Stimulated activated naive CD8-positive, alpha-beta T cell treated with anti-CD3 and anti-CD28 coated beads, Interleukin-15, amount 100 ng/mL, for 72 hours (primary cell): ENCODE results near the gene SLC45A2.
"Not testable (repeated sequence)": the region's sequence is repeated elsewhere in the genome, so short reads cannot be mapped to it uniquely, and the experiment has no call there.

ENCODE experiments used
- ATAC-seq: fragments of 150-1000 bp; cut with Tn5 transposase; 2 replicates; pipeline ENCODE4 v1.10.0; 2021; ENCODE audit warnings: mild to moderate bottlenecking, moderate library complexity
- DNase-seq, 2 donors: peaks; one replicate each; pipeline ENCODE4 v3.0.0; 2021 to 2022
- H3K27ac Mint-ChIP-seq, 2 donors: one replicate each; pipeline ENCODE4 v1.8.0; 2022; ENCODE audit warnings: mild to moderate bottlenecking in 2 of 2, mixed read lengths in 2 of 2, moderate library complexity in 2 of 2
- H3K27me3 Mint-ChIP-seq: one replicate; pipeline ENCODE4 v1.8.0; 2022; ENCODE audit warnings: mixed read lengths
- H3K4me1 Mint-ChIP-seq: one replicate; pipeline ENCODE4 v1.8.0; 2022; ENCODE audit warnings: mild to moderate bottlenecking, mixed read lengths
- H3K4me3 Mint-ChIP-seq, 2 donors: one replicate each; pipeline ENCODE4 v1.8.0; 2022; ENCODE audit warnings: mild to moderate bottlenecking in 2 of 2, mixed read lengths in 2 of 2, moderate library complexity in 1 of 2
- H3K9me3 Mint-ChIP-seq, 2 donors: one replicate each; pipeline ENCODE4 v1.8.0; 2022; ENCODE audit warnings: mixed read lengths in 2 of 2

SLC45A2 gene

GRCh38 chr5:34012791-34013190 is 28.3 kb upstream of the SLC45A2 start:
- peaks cover 7 to 10% of the 10 kb centered on the region in 2 donors for H3K9me3 Mint-ChIP-seq
- H3K27me3 Mint-ChIP-seq: no peaks in the 10 kb centered on the region
- DNase-seq: no peak
- no peak overlapping the region for H3K4me3 Mint-ChIP-seq
- no peak overlapping the region for H3K27ac Mint-ChIP-seq
- no peak for ATAC-seq
- peaks cover 31% of the 10 kb centered on the region for H3K4me1 Mint-ChIP-seq

GRCh38 chr5:34011536-34011935 is 27.0 kb upstream of the SLC45A2 start:
- H3K27me3 Mint-ChIP-seq: no peaks in the 10 kb centered on the region
- peaks cover 38% of the 10 kb centered on the region for H3K4me1 Mint-ChIP-seq
- ATAC-seq (no peak), DNase-seq (no peak)
- H3K4me3 Mint-ChIP-seq: no peak overlapping the region
- peaks cover 7 to 10% of the 10 kb centered on the region in 2 donors for H3K9me3 Mint-ChIP-seq
- no peak overlapping the region for H3K27ac Mint-ChIP-seq

- H3K27me3 Mint-ChIP-seq, H3K27ac Mint-ChIP-seq: not testable (repeated sequence)
Observed at GRCh38 chr5:34010146-34010545, 25.7 kb upstream of the SLC45A2 start.

GRCh38 chr5:34009610-34010009 is 25.1 kb upstream of the SLC45A2 start:
- ATAC-seq (no peak), DNase-seq (no peak)
- H3K4me3 Mint-ChIP-seq: no peak overlapping the region
- H3K4me1 Mint-ChIP-seq: peaks cover 38% of the 10 kb centered on the region
- H3K27ac Mint-ChIP-seq: no peak overlapping the region
- H3K9me3 Mint-ChIP-seq: peaks cover 7 to 10% of the 10 kb centered on the region in 2 donors
- H3K27me3 Mint-ChIP-seq: no peaks in the 10 kb centered on the region

More at GRCh38 chr5:34010146-34010545, 25.7 kb upstream of the SLC45A2 start:
- H3K4me1 Mint-ChIP-seq: peaks cover 40% of the 10 kb centered on the region
- not testable (repeated sequence) for H3K4me3 Mint-ChIP-seq, H3K9me3 Mint-ChIP-seq, ATAC-seq, DNase-seq

GRCh38 chr5:34008802-34009201 is 24.3 kb upstream of the SLC45A2 start:
- Mint-ChIP-seq H3K4me3 (peak overlapping the region; percentile 81 to 98), H3K27ac (peak overlapping the region; percentile 87 to 94), H3K4me1 (peaks cover 38% of the 10 kb centered on the region), H3K9me3 (peaks cover 5 to 8% of the 10 kb centered on the region in 2 donors), H3K27me3 (no peaks in the 10 kb centered on the region)
- no peak for DNase-seq
- ATAC-seq: no peak

GRCh38 chr5:34007621-34008600 is 23.4 kb upstream of the SLC45A2 start, which contains the start of gene AMACR:
Gene AMACR, minus strand, starts transcription at chr5:34008050. Its CDS starts 31 bp downstream, at chr5:34008019.
- peak within 1 kb of the TSS; percentile 81 to 98 for H3K4me3 Mint-ChIP-seq
- H3K27me3 Mint-ChIP-seq: no peaks in the 10 kb centered on the region
- H3K9me3 Mint-ChIP-seq: no peaks in the 10 kb centered on the region
- peaks cover 38% of the 10 kb centered on the region for H3K4me1 Mint-ChIP-seq
- DNase-seq (peak; percentile 86 to 93), ATAC-seq (peak; percentile 95)
- H3K27ac Mint-ChIP-seq: peak within 1 kb of the TSS; percentile 87 to 94

GRCh38 chr5:34007201-34007620 is 22.7 kb upstream of the SLC45A2 start:
- Mint-ChIP-seq H3K9me3 (no peaks in the 10 kb centered on the region), H3K4me3 (peak overlapping the region; percentile 81 to 98), H3K4me1 (peaks cover 38% of the 10 kb centered on the region), H3K27me3 (no peaks in the 10 kb centered on the region), H3K27ac (peak overlapping the region in 1 of 2 donors; percentile 85)
- ATAC-seq (no peak), DNase-seq (no peak)

- no peak overlapping the region for H3K4me3 Mint-ChIP-seq
- H3K9me3 Mint-ChIP-seq: no peaks in the 10 kb centered on the region
- H3K4me1 Mint-ChIP-seq: peaks cover 38% of the 10 kb centered on the region
- no peak for ATAC-seq
- no peak for DNase-seq
- no peaks in the 10 kb centered on the region for H3K27me3 Mint-ChIP-seq
- H3K27ac Mint-ChIP-seq: no peak overlapping the region
Observed at GRCh38 chr5:34005681-34006080, 21.2 kb upstream of the SLC45A2 start.

- DNase-seq: peak in 1 of 2 donors; percentile 32
- Mint-ChIP-seq H3K4me1 (peaks cover 38% of the 10 kb centered on the region), H3K27ac (no peak overlapping the region), H3K9me3 (no peaks in the 10 kb centered on the region), H3K27me3 (no peaks in the 10 kb centered on the region), H3K4me3 (no peak overlapping the region)
- peak; percentile 5 for ATAC-seq
Observed at GRCh38 chr5:34005211-34005610, 20.7 kb upstream of the SLC45A2 start.

- DNase-seq: no peak
- H3K9me3 Mint-ChIP-seq: no peaks in the 10 kb centered on the region
- H3K4me1 Mint-ChIP-seq: peaks cover 27% of the 10 kb centered on the region
- H3K4me3 Mint-ChIP-seq: no peak overlapping the region
- no peak overlapping the region for H3K27ac Mint-ChIP-seq
- H3K27me3 Mint-ChIP-seq: no peaks in the 10 kb centered on the region
- no peak for ATAC-seq
Observed at GRCh38 chr5:34003941-34004340, 19.4 kb upstream of the SLC45A2 start.

- DNase-seq (no peak), ATAC-seq (no peak)
- Mint-ChIP-seq H3K27me3 (no peaks in the 10 kb centered on the region), H3K4me3 (no peak overlapping the region), H3K4me1 (peaks cover 22% of the 10 kb centered on the region), H3K9me3 (no peaks in the 10 kb centered on the region), H3K27ac (no peak overlapping the region)
Observed at GRCh38 chr5:34002629-34003328, 18.3 kb upstream of the SLC45A2 start.

- ATAC-seq (no peak), DNase-seq (no peak)
- peaks cover 20% of the 10 kb centered on the region for H3K4me1 Mint-ChIP-seq
- no peak overlapping the region for H3K27ac Mint-ChIP-seq
- no peak overlapping the region for H3K4me3 Mint-ChIP-seq
- no peaks in the 10 kb centered on the region for H3K27me3 Mint-ChIP-seq
- H3K9me3 Mint-ChIP-seq: no peaks in the 10 kb centered on the region
Observed at GRCh38 chr5:34001241-34001841, 16.8 kb upstream of the SLC45A2 start.

- Mint-ChIP-seq H3K4me1 (peaks cover 14% of the 10 kb centered on the region), H3K27me3 (no peaks in the 10 kb centered on the region), H3K9me3 (no peaks in the 10 kb centered on the region), H3K4me3 (no peak overlapping the region), H3K27ac (no peak overlapping the region)
- ATAC-seq (no peak), DNase-seq (no peak)
Observed at GRCh38 chr5:33999978-34000377, 15.5 kb upstream of the SLC45A2 start.

GRCh38 chr5:33997331-33997983 is 13.0 kb upstream of the SLC45A2 start:
- Mint-ChIP-seq H3K4me3 (no peak overlapping the region), H3K9me3 (no peaks in the 10 kb centered on the region), H3K27ac (no peak overlapping the region), H3K4me1 (peaks cover 22% of the 10 kb centered on the region), H3K27me3 (no peaks in the 10 kb centered on the region)
- ATAC-seq (peak; percentile 73), DNase-seq (peak in 1 of 2 donors; percentile 25)

- ATAC-seq (no peak), DNase-seq (no peak)
- no peak overlapping the region for H3K4me3 Mint-ChIP-seq
- H3K9me3 Mint-ChIP-seq: no peaks in the 10 kb centered on the region
- H3K27ac Mint-ChIP-seq: no peak overlapping the region
- no peaks in the 10 kb centered on the region for H3K27me3 Mint-ChIP-seq
- peaks cover 22% of the 10 kb centered on the region for H3K4me1 Mint-ChIP-seq
Observed at GRCh38 chr5:33995865-33996264, 11.4 kb upstream of the SLC45A2 start.
